Measurements from ENCODE around the gene PADI1.

The PADI1 gene

GRCh38 chr1:17211377-17211776, 6.4 kb downstream of the PADI1 start:
- no peak for DNase-seq (ENCODE audit: low read depth)
- no peak for TF ChIP-seq CTCF (conservative IDR thresholded peaks at IDR 0.05; ENCODE audit: low read depth, low read length)
- no peak overlapping the region for H3K4me3 ChIP-seq (ENCODE audit: low read depth, low read length)

DNA sequence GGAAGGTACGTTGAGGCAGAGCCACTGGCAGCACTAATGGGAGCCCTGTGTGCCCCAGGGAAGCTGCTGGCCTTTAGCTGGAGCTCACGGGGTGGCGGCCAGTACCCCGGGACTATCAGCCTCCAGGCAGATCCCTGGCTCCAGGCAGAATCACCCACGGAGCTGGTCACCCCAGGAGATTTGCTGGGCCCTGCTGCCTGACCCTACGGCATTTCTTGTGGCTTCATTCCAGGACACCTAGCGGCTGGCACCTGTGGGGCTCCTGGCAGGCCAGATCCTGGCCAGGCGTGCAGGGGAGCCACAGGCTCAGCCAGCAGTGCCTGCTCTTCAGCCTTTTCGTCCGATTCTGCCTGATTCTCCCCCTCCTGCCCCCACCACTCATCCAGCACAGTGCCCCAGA, 7.1 kb downstream of the PADI1 start:
- H3K4me3 ChIP-seq (ENCODE audit: low read depth, low read length) = no peak overlapping the region
- no peak for DNase-seq (ENCODE audit: low read depth)
- TF ChIP-seq CTCF (conservative IDR thresholded peaks at IDR 0.05; ENCODE audit: low read depth, low read length) = no peak

DNA sequence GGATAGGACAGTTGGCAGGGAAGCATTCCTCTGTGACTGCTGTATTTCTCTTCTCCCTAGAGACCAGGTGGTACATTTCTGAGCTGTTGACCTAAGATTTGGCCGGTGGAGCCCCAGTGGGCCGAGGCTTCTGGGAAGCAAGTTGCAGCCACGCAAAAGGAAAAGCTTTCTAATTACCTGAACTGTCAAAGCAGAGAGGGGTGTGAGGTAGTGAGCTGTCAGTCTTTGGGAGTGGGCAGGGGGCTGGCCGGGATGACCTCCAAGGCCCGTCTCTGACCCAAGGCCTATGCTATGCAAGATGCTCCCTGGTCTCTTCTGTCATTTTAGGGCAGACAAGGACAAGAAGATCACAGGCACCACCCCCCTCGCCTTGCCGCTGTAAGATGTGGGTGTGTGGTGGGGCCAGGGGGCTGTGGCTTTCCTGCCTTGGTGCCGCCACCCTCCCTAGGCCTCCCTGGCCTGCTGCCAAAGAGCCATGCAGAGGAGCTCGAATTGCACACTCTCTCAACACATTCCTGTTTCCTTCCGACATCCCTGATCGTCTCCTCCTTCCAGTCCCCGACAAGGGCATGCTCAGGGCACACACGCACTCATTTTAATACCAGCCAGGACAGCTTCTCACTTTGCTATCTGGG, 7.7 kb downstream of the PADI1 start:
- DNase-seq (ENCODE audit: low read depth) = peak; percentile 81
- no peak overlapping the region for H3K4me3 ChIP-seq (ENCODE audit: low read depth, low read length)
- TF ChIP-seq CTCF (conservative IDR thresholded peaks at IDR 0.05; ENCODE audit: low read depth, low read length) = no peak

DNA sequence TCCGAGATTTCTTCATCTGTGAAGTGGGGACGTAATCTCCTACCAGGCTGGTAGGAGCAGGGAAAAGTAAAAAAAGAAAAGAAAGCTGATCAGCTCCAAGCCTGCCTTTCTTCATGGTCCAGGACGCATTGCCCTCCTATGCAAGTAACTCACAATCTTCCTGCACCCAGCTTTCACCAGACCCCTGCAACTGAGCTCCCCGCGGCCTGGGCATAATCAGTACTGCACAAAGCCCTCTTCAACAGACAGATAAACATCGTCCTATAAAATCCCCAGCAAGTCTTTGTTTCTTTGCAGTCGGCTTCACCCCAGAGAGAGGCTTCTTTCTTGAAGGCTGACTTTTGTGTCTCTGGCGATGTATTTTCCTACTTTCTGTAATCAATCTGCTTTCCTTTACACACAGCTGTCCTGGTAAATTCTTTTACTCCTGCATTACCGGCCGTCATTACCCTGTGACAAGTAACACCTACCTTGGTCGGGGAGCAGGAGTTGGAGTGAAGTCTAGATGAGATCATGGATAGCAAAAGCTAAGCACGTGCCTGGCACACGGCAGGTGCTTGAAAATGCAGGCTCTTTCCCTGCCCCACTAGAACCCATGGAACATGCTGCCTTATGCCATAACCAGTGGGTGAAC, 8.3 kb downstream of the PADI1 start:
- no peak for DNase-seq (ENCODE audit: low read depth)
- TF ChIP-seq CTCF (conservative IDR thresholded peaks at IDR 0.05; ENCODE audit: low read depth, low read length) = no peak

DNA sequence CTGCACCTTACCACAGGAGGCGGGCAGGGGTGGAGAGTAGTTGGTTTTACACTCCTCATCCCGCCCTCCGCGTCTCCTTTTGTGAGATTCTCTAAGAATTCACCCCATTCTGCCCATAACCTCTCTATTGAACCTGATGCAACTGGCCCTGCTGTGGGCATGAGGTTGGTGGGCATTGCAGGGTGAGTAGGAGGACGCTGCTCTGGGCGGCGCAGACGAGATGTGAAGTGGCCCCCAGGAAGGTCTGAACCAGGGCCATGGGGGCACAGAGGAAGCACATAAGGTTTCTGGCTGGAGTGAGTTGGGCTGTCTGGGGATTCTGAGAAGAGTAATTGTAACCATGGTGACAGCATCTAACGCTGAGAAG, 8.8 kb downstream of the PADI1 start:
- TF ChIP-seq CTCF (conservative IDR thresholded peaks at IDR 0.05; ENCODE audit: low read depth, low read length) = no peak
- no peak for DNase-seq (ENCODE audit: low read depth)
- H3K4me3 ChIP-seq (ENCODE audit: low read depth, low read length) = no peak overlapping the region

More for the DNA sequence above, 8.3 kb downstream of the PADI1 start:
- H3K4me3 ChIP-seq (ENCODE audit: low read depth, low read length) = no peak overlapping the region

GRCh38 chr1:17214876-17215544, 10.1 kb downstream of the PADI1 start:
- no peak for DNase-seq (ENCODE audit: low read depth)

More at GRCh38 chr1:17214876-17215544, 10.1 kb downstream of the PADI1 start:
- no peak overlapping the region for H3K4me3 ChIP-seq (ENCODE audit: low read depth, low read length)
- TF ChIP-seq CTCF (conservative IDR thresholded peaks at IDR 0.05; ENCODE audit: low read depth, low read length) = no peak

All from choroid plexus epithelial cell (primary cell).